IMR-90 (cell line): ENCODE measurements around the gene C3orf70. TPM values are rescaled to one million over a fixed set of nuclear protein-coding genes. Genes with fewer than 3 reads are reported as not detected.

Experiments
- ATAC-seq: fragments of 200-7000 bp; cut with Tn5 transposase; 2 replicates; pipeline ENCODE4 v1.9.1; 2020; ENCODE audit warnings: low read depth, mild to moderate bottlenecking, moderate library complexity
- BruUV-seq: library from RNA; stranded (reverse); fragments of 400-500 nt; replicated peaks from 2 replicates; lab custom pipeline; 2021; lab: Mats Ljungman, UMichigan
- CTCF ChIA-PET: fragments of 300-600 bp; formaldehyde crosslinking; extraction: SDS; loops from one replicate; lab custom pipeline; 2021; ENCODE audit warnings: antibody characterized with exemption; lab: Yijun Ruan, JAX
- POLR2A ChIA-PET: fragments of 300-600 bp; sonication (Branson Sonifier 250); formaldehyde crosslinking; loops from one replicate; lab custom pipeline; 2022; ENCODE audit warnings: antibody characterized with exemption; ENCODE audit not compliant: unreplicated experiment; lab: Charles Lee
- DNase-seq: peaks from one replicate; pipeline ENCODE4 v3.0.0; 2013
- H2AFZ ChIP-seq: replicated peaks from 2 replicates; pipeline ENCODE3; 2013; ENCODE audit warnings: low read length, mild to moderate bottlenecking; ENCODE audit not compliant: poor library complexity
- H2AK5ac ChIP-seq: 2 replicates; pipeline ENCODE4 v1.6.1; 2013; ENCODE audit warnings: low read depth, low read length, inconsistent platforms
- H2AK9ac ChIP-seq: replicated peaks from 2 replicates; pipeline ENCODE3; 2013; ENCODE audit warnings: mild to moderate bottlenecking, low read depth, low read length, moderate library complexity; ENCODE audit not compliant: poor library complexity
- H2BK120ac ChIP-seq: 2 replicates; pipeline ENCODE4 v1.6.1; 2013; ENCODE audit warnings: low read depth, low read length, inconsistent platforms
- H2BK15ac ChIP-seq: 3 replicates; pipeline ENCODE4 v1.6.1; 2013; ENCODE audit warnings: low read depth, low read length, inconsistent platforms
- H2BK20ac ChIP-seq: 2 replicates; pipeline ENCODE4 v1.6.1; 2013; ENCODE audit warnings: low read depth, mild to moderate bottlenecking, inconsistent platforms, low read length, moderate library complexity
- H2BK5ac ChIP-seq: 2 replicates; pipeline ENCODE4 v1.6.1; 2013; ENCODE audit warnings: mild to moderate bottlenecking, low read depth, low read length, inconsistent platforms; ENCODE audit not compliant: poor library complexity, severe bottlenecking
- H3K14ac ChIP-seq: replicated peaks from 2 replicates; pipeline ENCODE4 v1.6.1; 2013; ENCODE audit warnings: low read depth, low read length, inconsistent platforms
- H3K18ac ChIP-seq: 2 replicates; pipeline ENCODE4 v1.6.1; 2013; ENCODE audit warnings: low read depth, low read length, control low read depth
- H3K23ac ChIP-seq: 2 replicates; pipeline ENCODE4 v1.6.1; 2013; ENCODE audit warnings: low read depth, low read length, inconsistent platforms
- H3K27ac ChIP-seq: 2 replicates; pipeline ENCODE4 v1.5.1; 2013; ENCODE audit warnings: mild to moderate bottlenecking, control low read depth, low read length; ENCODE audit not compliant: insufficient read depth
- H3K27me3 ChIP-seq: 2 replicates; pipeline ENCODE4 v1.6.1; 2013; ENCODE audit warnings: low read length; ENCODE audit not compliant: control insufficient read depth, insufficient read depth
- H3K36me3 ChIP-seq: 2 replicates; pipeline ENCODE4 v1.6.1; 2013; ENCODE audit warnings: low read length, mixed read lengths; ENCODE audit not compliant: control insufficient read depth, insufficient read depth
- H3K4ac ChIP-seq: 2 replicates; pipeline ENCODE4 v1.6.1; 2013; ENCODE audit warnings: low read depth, low read length, inconsistent platforms
- H3K4me1 ChIP-seq: 2 replicates; pipeline ENCODE4 v1.6.1; 2013; ENCODE audit warnings: low read length, mixed read lengths; ENCODE audit not compliant: control insufficient read depth, insufficient read depth
- H3K4me2 ChIP-seq: 2 replicates; pipeline ENCODE4 v1.6.1; 2013; ENCODE audit warnings: low read depth, mild to moderate bottlenecking, control low read depth, low read length, moderate library complexity
- H3K4me3 ChIP-seq: 2 replicates; pipeline ENCODE4 v1.5.1; 2013; ENCODE audit warnings: low read depth, mild to moderate bottlenecking, control low read depth, low read length, moderate library complexity; ENCODE audit not compliant: insufficient read depth
- H3K56ac ChIP-seq: 2 replicates; pipeline ENCODE4 v1.6.1; 2013; ENCODE audit warnings: low read length, inconsistent platforms; ENCODE audit not compliant: insufficient read depth; ENCODE audit errors: extremely low read depth
- H3K79me1 ChIP-seq, 2 experiments: 2 replicates each; pipeline ENCODE4 v1.6.1; 2013; ENCODE audit warnings: low read length in 2 of 2, inconsistent platforms in 1 of 2, low read depth in 1 of 2
- H3K9ac ChIP-seq: 2 replicates; pipeline ENCODE4 v1.6.1; 2013; ENCODE audit warnings: low read depth, low read length, control low read depth
- H3K9me1 ChIP-seq: 2 replicates; pipeline ENCODE4 v1.6.1; 2013; ENCODE audit warnings: low read length, inconsistent platforms; ENCODE audit not compliant: insufficient read depth
- H3K9me3 ChIP-seq: 2 replicates; pipeline ENCODE4 v1.6.1; 2013; ENCODE audit warnings: low read length; ENCODE audit not compliant: control insufficient read depth, insufficient read depth
- H4K20me1 ChIP-seq: 2 replicates; pipeline ENCODE4 v1.6.1; 2013; ENCODE audit warnings: low read length, inconsistent platforms; ENCODE audit not compliant: insufficient read depth
- H4K5ac ChIP-seq: 2 replicates; pipeline ENCODE4 v1.6.1; 2013; ENCODE audit warnings: mild to moderate bottlenecking, low read depth, low read length, control low read depth
- H4K8ac ChIP-seq, 2 experiments: 2 replicates each; pipeline ENCODE4 v1.6.1; 2013; ENCODE audit warnings: low read depth in 2 of 2, low read length in 2 of 2, control low read depth in 1 of 2, inconsistent platforms in 1 of 2
- H4K91ac ChIP-seq: 2 replicates; pipeline ENCODE4 v1.6.1; 2013; ENCODE audit warnings: low read depth, low read length, inconsistent platforms; ENCODE audit not compliant: insufficient read depth
- BHLHE40 ChIP-seq: fragments of 150-350 bp; IDR thresholded peaks from 2 replicates; pipeline ENCODE4 v1.6.1; 2016; ENCODE audit warnings: mild to moderate bottlenecking, low read depth, low read length
- CEBPB ChIP-seq: IDR thresholded peaks from 2 replicates; pipeline ENCODE4 v1.6.1; 2012; ENCODE audit warnings: low read depth, low read length, improper control_type of control experiment
- CHD1 ChIP-seq: IDR thresholded peaks from 2 replicates; pipeline ENCODE4 v1.6.1; 2012; ENCODE audit warnings: low read depth, low read length, improper control_type of control experiment
- CTCF ChIP-seq: conservative IDR thresholded peaks from 2 replicates; pipeline ENCODE4 v1.5.1; 2012; ENCODE audit warnings: mild to moderate bottlenecking, low read depth, low read length, improper control_type of control experiment
- ELK1 ChIP-seq: fragments of 150-350 bp; IDR thresholded peaks from 2 replicates; pipeline ENCODE4 v1.6.1; 2016; ENCODE audit warnings: low read depth, mild to moderate bottlenecking, low read length, moderate library complexity, borderline replicate concordance
- FOS ChIP-seq: fragments of 150-350 bp; IDR thresholded peaks from 2 replicates; pipeline ENCODE4 v1.6.1; 2016; ENCODE audit warnings: low read depth, low read length
- MAFK ChIP-seq: IDR thresholded peaks from 2 replicates; pipeline ENCODE4 v1.6.1; 2012; ENCODE audit warnings: low read depth, low read length, improper control_type of control experiment
- MAZ ChIP-seq: IDR thresholded peaks from 2 replicates; pipeline ENCODE4 v1.6.1; 2012; ENCODE audit warnings: low read depth, mild to moderate bottlenecking, low read length, improper control_type of control experiment, moderate library complexity, borderline replicate concordance
- MXI1 ChIP-seq: IDR thresholded peaks from 2 replicates; pipeline ENCODE4 v1.6.1; 2012; ENCODE audit warnings: low read depth, mild to moderate bottlenecking, low read length, moderate library complexity, borderline replicate concordance
- NFE2L2 ChIP-seq: fragments of 150-350 bp; IDR thresholded peaks from 2 replicates; pipeline ENCODE4 v1.6.1; 2016; ENCODE audit warnings: low read depth, mild to moderate bottlenecking, low read length
- RAD21 ChIP-seq: IDR thresholded peaks from 2 replicates; pipeline ENCODE4 v1.6.1; 2012; ENCODE audit warnings: low read length, improper control_type of control experiment
- RCOR1 ChIP-seq: IDR thresholded peaks from 2 replicates; pipeline ENCODE4 v1.6.1; 2012; ENCODE audit warnings: mild to moderate bottlenecking, low read length, improper control_type of control experiment; ENCODE audit not compliant: insufficient replicate concordance
- RFX5 ChIP-seq: IDR thresholded peaks from 2 replicates; pipeline ENCODE4 v1.8.0; 2012; ENCODE audit warnings: low read depth, mild to moderate bottlenecking, low read length, moderate library complexity
- SMC3 ChIP-seq: fragments of 150-350 bp; IDR thresholded peaks from 2 replicates; pipeline ENCODE4 v1.6.1; 2016; ENCODE audit warnings: low read depth, mild to moderate bottlenecking, antibody characterized with exemption, low read length, moderate library complexity
- WGBS, 2 experiments: methylation state at CpG; one replicate each; pipeline versions ENCODE4 v1.1.5 to v1.1.7; 2013; ENCODE audit warnings: missing lambda C conversion rate in 2 of 2; ENCODE audit not compliant: insufficient read length in 1 of 2; ENCODE audit errors: extremely low coverage in 2 of 2; 5-methylcytosine and 5-hydroxymethylcytosine counted together
- dilution Hi-C: fragments of 300-500 bp; cut with HindIII; formaldehyde crosslinking; loops from one replicate; pipeline ENCODE4 v1.14.3; 2018; ENCODE audit warnings: low sequenced_read_pairs; ENCODE audit not compliant: unreplicated experiment
- in situ Hi-C: fragments of 300-500 bp; cut with MboI; formaldehyde crosslinking; loops from 3 replicates; pipeline ENCODE4 v1.14.3; 2019; ENCODE audit warnings: low sequenced_read_pairs, inconsistent platforms, mixed read lengths
- intact Hi-C: fragments of 100-400 bp; cut with micrococcal nuclease; formaldehyde crosslinking; loops from 2 replicates; pipeline ENCODE4 v1.10.0; 2022
- polyA plus RNA-seq, 3 experiments: library from polyadenylated mRNA; depleted of rRNA; stranded (reverse); fragments of >200 nt; gene quantifications; 2 replicates each; pipeline ENCODE4 v1.2.3, GENCODE V29; 2012; ENCODE audit warnings: low replicate concordance in 1 of 3
- total RNA-seq: library from RNA; depleted of rRNA; stranded (reverse); fragments of >200 nt; gene quantifications from 2 replicates; pipeline ENCODE4 v1.2.3, GENCODE V29; 2012

C3orf70 gene
- total and polyA plus RNA-seq, 2 of the 4 experiments (the other 2 are of a cell fraction): 0.96 to 1.8 TPM

- no peak overlapping the region for H2BK15ac ChIP-seq
- H2AFZ ChIP-seq: no peak overlapping the region
- H2BK120ac ChIP-seq: no peak overlapping the region
- H4K20me1 ChIP-seq: no peaks in the 10 kb centered on the region
- H3K14ac ChIP-seq: no peak overlapping the region
- H3K9me3 ChIP-seq: no peaks in the 10 kb centered on the region
- no peak overlapping the region for H4K91ac ChIP-seq
- TF ChIP-seq SMC3: no peak
- no peak for TF ChIP-seq RFX5
- TF ChIP-seq NFE2L2: no peak
- no peak for TF ChIP-seq FOS
- TF ChIP-seq RAD21: no peak
- no peak for TF ChIP-seq CTCF
- no peak for TF ChIP-seq MAFK
- TF ChIP-seq RCOR1: no peak
- no peak for TF ChIP-seq BHLHE40
- no peak for TF ChIP-seq MXI1
- no peak for TF ChIP-seq CHD1
- no peak for TF ChIP-seq ELK1
- TF ChIP-seq MAZ: no peak
- no peak for TF ChIP-seq CEBPB
- no peak overlapping the region for H4K5ac ChIP-seq
- dilution Hi-C loops (no loop called here), in situ Hi-C loops (no loop called here), intact Hi-C loops (no loop called here)
- no peak for ATAC-seq
- H3K56ac ChIP-seq: no peak overlapping the region
- no peak overlapping the region for H3K4ac ChIP-seq
- no peak overlapping the region for H2BK5ac ChIP-seq
- CTCF ChIA-PET: no interaction called here
- no peak overlapping the region for H3K4me3 ChIP-seq
- no peak overlapping the region for H3K27ac ChIP-seq
- no peaks in the 10 kb centered on the region for H3K36me3 ChIP-seq
- H3K9ac ChIP-seq: no peak overlapping the region
- 86% methylated on average over 1 of the region's 2 CpGs; no CpG with 5 or more reads in 1 of the 2 experiments for WGBS, 2 experiments
- no peak overlapping the region for H2AK5ac ChIP-seq
- H2AK9ac ChIP-seq: no peak overlapping the region
- H3K9me1 ChIP-seq: no peaks in the 10 kb centered on the region
- no peaks in the 10 kb centered on the region for H3K79me1 ChIP-seq
- H3K4me2 ChIP-seq: no peak overlapping the region
- BruUV-seq: no TSS peak
- H3K27me3 ChIP-seq: 0 out of 2 replicates have a peak, but pooled peaks cover 2% of the 10 kb centered on the region
- no peak overlapping the region for H4K8ac ChIP-seq
- H3K23ac ChIP-seq: no peak overlapping the region
- no peak for DNase-seq
- no peaks in the 10 kb centered on the region for H3K4me1 ChIP-seq
- H3K18ac ChIP-seq: no peak overlapping the region
- H2BK20ac ChIP-seq: no peak overlapping the region
- POLR2A ChIA-PET: no interaction called here
These were observed 23.8 kb downstream of the C3orf70 start for GRCh38 chr3:185129083-185129482.
